Hepatic stellate cell (primary cell): ENCODE results near the gene SLC6A17.

Experiments used
- DNase-seq: peaks from one replicate; pipeline ENCODE4 v3.0.0; 2011; ENCODE audit warnings: low spot score

SLC6A17 gene

DNA sequence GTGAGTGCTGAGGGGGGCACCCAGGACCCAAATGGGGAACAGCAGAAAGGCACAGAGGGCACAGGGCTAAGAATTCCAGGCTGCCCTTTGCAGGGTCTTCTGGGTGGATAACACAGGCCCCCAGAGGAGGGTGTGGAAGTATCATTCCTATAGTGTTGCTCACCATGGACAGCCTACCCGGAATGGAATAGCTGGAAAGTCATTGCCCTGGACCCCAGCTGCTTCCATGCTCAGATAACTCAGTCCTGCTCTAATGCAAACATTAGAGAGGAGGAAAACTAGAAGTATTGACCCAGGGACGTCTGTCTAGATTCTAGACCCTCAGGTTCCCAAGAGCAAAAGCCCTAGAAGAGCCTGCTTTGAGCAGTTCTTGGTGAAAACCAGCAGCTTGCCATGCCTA, 24.7 kb downstream of the SLC6A17 start:
- no peak for DNase-seq

DNA sequence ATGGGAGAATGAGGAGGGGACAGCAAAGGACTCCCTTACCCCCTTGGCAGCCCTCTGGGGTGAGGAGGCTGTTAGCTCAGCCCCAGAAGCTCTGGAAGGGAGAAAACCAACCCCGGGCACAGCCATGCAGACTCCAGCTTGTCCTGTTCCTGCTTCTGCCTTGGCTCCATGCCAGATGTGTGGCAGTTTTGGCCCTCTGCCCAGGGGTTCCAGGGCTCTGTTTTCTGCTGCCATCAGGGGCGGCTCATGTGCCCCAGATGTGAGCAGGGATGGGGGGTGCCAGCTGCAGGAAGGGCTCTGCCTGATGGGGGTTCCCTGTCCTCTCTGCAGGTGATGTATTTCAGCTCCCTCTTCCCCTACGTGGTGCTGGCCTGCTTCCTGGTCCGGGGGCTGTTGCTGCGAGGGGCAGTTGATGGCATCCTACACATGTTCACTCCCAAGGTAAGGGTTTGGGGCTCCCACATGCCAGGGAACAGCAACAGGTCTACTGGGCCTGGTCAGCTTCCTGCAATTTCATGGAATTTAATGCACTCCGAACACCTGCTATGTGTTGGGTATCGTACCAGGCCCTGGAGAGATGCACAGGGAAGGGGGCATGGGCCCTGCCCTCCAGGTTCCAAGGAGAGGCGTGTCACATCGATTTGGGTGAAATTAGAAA, 26.1 kb downstream of the SLC6A17 start:
- no peak for DNase-seq

GRCh38 chr1:110177775-110178174, 27.5 kb downstream of the SLC6A17 start:
- no peak for DNase-seq

DNA sequence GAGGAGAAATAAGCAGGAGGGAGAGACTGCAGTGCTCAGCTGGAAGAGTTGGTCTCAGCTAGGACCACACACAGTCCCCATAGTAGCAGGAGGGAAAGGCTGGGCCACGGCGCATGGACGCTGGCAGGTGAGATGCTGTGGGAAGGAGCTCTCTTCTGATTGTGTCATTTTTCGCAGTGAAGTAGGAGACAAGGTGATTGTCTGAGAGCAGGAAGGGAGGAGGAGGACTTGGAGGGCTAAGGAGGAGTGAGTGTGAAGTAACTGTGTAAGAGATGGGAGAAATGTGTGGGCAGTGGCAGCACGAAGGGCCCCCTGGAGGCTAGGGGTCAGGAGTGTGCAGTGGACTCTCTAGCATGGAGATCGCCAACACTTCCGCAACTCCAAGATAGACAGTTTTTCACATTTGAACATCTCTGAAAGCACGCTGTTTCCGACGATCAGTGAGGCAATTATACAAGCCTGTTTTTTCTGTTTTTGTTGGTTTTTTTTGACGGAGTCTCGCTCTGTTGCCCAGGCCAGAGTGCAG, 33.4 kb downstream of the SLC6A17 start:
- no peak for DNase-seq

- no peak for DNase-seq
Measured at GRCh38 chr1:110184446-110184845, 34.2 kb downstream of the SLC6A17 start.

GRCh38 chr1:110185181-110185580, 34.9 kb downstream of the SLC6A17 start:
- DNase-seq = no peak

DNA sequence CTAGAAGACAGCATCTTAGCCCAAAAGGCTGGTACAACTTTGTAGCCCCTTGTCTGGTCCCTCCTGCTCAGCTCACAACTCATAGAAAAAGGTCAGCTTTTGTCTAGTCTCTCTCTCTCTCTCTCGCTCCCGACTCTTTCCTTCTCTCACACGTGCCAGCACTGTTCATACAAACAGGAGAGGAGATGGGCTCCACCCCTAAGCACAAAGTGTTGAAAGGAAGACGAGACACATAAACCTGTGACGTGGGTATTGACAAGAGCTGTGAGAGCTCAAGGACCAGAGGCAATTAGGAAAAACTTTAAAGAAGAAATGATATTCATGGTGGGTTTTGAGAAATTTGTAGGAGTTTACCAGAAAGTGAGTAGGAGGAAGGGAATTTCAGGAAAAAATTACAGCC, 36.3 kb downstream of the SLC6A17 start:
- no peak for DNase-seq

- peak; percentile 74 for DNase-seq
Measured at GRCh38 chr1:110187139-110187890, 37.0 kb downstream of the SLC6A17 start.

- peak; percentile 63 for DNase-seq
Measured at GRCh38 chr1:110188035-110188618, 37.8 kb downstream of the SLC6A17 start.

- no peak for DNase-seq
Measured at GRCh38 chr1:110189181-110189580, 38.9 kb downstream of the SLC6A17 start.

- DNase-seq = no peak
Measured at GRCh38 chr1:110190282-110190929, 40.1 kb downstream of the SLC6A17 start.

- DNase-seq = no peak
Measured at GRCh38 chr1:110192541-110192940, 42.2 kb downstream of the SLC6A17 start.

GRCh38 chr1:110195196-110195595, 44.9 kb downstream of the SLC6A17 start:
- no peak for DNase-seq

DNA sequence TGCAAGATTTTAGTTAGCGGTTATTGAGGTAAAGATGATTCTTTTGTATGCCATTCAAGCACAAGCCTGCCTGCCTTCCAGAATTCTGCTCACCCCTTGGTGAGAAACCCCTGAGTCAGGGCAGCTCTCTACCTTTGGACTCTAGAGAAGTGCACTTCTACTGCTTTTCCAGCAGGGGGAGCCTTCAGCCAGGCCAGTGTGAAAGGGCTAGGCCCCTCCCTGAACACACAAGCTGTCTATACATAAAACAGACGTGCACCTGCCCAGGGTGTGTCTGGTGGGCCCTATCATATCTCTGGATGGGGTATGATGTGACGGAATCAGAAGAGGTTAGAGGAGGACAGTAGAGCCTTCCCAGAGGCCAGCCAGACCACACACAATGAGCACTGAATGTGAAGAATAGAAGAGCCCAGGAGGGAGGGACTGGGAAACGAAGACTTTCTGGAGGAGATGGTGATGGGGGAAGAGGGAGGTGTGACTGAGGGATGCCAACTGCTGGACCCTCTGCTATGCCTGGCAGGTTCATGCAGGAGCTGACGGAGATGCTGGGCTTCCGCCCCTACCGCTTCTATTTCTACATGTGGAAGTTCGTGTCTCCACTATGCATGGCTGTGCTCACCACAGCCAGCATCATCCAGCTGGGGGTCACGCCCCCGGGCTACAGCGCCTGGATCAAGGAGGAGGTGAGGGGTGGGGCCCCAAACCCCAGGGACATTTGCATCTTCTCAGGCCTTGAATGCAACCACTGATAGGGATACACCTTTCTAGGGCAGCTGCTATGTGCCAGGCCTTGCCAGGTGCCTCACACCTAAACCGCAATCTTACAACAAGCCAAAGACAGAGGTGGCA, 46.8 kb downstream of the SLC6A17 start:
- DNase-seq = peak; percentile 86

GRCh38 chr1:110197905-110198629, 47.8 kb downstream of the SLC6A17 start:
- DNase-seq = no peak

GRCh38 chr1:110198746-110199145, 48.5 kb downstream of the SLC6A17 start:
- DNase-seq = no peak

DNA sequence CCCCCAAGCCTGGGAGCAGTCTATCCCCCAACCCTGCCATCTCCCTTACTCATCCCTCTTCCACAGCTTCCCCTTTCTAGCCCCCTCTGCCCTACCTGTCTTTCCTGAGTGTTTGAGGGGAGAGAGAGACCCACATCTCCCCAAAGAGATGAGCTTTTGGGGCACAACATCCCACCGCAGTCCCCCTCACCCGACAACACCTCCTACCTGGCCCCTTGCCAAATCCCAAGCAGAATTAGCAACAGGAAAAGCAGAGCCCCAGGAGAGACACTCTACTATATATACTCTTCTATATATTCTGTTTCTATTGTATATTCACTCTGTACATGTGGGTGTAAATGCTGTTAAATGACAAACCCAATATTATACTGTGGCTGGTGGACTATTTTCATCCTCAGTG, 49.9 kb downstream of the SLC6A17 start:
- no peak for DNase-seq

DNA sequence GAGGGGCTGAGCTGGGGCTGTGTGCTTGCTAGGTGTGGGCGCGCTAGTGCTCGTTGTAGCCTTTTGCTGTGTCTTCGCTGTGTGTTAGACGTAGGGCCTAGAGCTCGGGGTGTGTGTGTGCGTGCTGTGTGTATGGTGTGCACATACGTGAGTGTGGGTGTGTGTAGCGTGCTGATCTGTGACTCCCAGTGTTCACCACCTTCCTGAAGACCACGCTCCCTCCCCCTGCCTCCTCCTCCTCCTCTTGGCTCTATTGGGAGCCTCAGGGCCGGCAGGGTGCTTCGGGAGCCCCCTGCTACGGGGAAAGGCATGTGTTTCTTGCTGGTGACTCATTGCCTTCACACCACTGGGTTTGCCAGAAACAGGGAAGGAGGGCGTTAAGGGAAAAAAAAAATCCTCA, 50.4 kb downstream of the SLC6A17 start:
- DNase-seq = no peak

- no peak for DNase-seq
Measured at GRCh38 chr1:110201157-110201825, 51.0 kb downstream of the SLC6A17 start.

- peak; percentile 72 for DNase-seq
Measured at GRCh38 chr1:110203021-110203661, 52.8 kb downstream of the SLC6A17 start.
